ENCODE results near the gene SUGCT.

The SUGCT gene

DNA sequence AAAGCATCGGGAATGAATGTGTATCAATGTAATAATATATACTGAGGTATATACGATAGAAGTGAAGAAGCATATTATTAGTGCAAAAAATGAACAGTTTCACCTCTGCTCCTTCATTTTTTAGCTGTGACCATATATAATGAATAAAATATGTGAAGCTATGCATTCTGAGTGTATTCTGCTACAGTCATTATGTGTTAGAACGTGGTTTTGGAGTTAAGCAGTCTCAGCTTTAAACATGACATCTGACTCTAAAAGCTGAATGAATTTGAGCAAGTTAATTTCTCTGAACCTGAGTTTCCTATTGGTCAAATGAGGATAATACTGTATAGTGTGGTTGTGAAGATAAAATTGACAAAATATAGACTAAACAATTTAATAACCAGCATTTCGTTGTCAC, 358.1 kb downstream of the SUGCT start:
- Mint-ChIP-seq H3K4me1 (ENCODE audit: low read depth) (no peaks in the 10 kb centered on the region), H3K9me3 (no peaks in the 10 kb centered on the region), H3K27me3 (ENCODE audit: low read depth) (peaks cover 4% of the 10 kb centered on the region), H3K36me3 (ENCODE audit: low read depth) (no peaks in the 10 kb centered on the region), H3K4me3 (no peak overlapping the region), H3K27ac (no peak overlapping the region)
- DNase-seq (ENCODE audit: low spot score) = no peak

- Mint-ChIP-seq H3K4me3 (no peak overlapping the region), H3K9me3 (no peaks in the 10 kb centered on the region), H3K27ac (no peak overlapping the region), H3K4me1 (ENCODE audit: low read depth) (no peaks in the 10 kb centered on the region), H3K27me3 (ENCODE audit: low read depth) (peaks cover 4% of the 10 kb centered on the region), H3K36me3 (ENCODE audit: low read depth) (no peaks in the 10 kb centered on the region)
- no peak for DNase-seq (ENCODE audit: low spot score)
Measured at GRCh38 chr7:40493609-40494051, 358.8 kb downstream of the SUGCT start.

- no peak overlapping the region for H3K4me3 Mint-ChIP-seq
- H3K27ac Mint-ChIP-seq = no peak overlapping the region
- H3K36me3 Mint-ChIP-seq (ENCODE audit: low read depth) = no peaks in the 10 kb centered on the region
- H3K4me1 Mint-ChIP-seq (ENCODE audit: low read depth) = no peaks in the 10 kb centered on the region
- DNase-seq (ENCODE audit: low spot score) = no peak
- no peaks in the 10 kb centered on the region for H3K9me3 Mint-ChIP-seq
- H3K27me3 Mint-ChIP-seq (ENCODE audit: low read depth) = no peaks in the 10 kb centered on the region
Measured at GRCh38 chr7:40498924-40499510, 364.2 kb downstream of the SUGCT start.

DNA sequence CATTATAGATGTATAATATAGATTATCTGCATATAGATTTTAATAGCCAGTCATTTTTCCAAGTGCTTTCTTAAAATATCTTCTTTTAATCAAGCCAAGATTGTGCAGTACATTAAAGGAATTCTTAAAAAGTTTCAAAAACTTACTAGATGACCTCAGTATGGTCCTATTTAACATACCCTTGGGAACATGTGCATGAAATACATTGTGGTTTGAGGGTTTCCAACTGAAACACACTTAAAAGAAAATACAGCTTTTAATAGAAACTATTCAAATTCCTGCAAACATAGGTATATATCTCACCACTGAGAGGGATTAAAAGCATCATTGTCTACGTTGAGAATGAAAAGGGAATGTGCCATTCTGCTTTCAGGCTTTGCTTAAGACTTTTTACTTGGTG, 364.9 kb downstream of the SUGCT start:
- Mint-ChIP-seq H3K36me3 (ENCODE audit: low read depth) (no peaks in the 10 kb centered on the region), H3K27ac (no peak overlapping the region), H3K27me3 (ENCODE audit: low read depth) (no peaks in the 10 kb centered on the region), H3K9me3 (no peaks in the 10 kb centered on the region), H3K4me1 (ENCODE audit: low read depth) (no peaks in the 10 kb centered on the region), H3K4me3 (no peak overlapping the region)
- DNase-seq (ENCODE audit: low spot score) = no peak

- H3K9me3 Mint-ChIP-seq = no peaks in the 10 kb centered on the region
- DNase-seq (ENCODE audit: low spot score) = no peak
- H3K36me3 Mint-ChIP-seq (ENCODE audit: low read depth) = no peaks in the 10 kb centered on the region
- no peaks in the 10 kb centered on the region for H3K4me1 Mint-ChIP-seq (ENCODE audit: low read depth)
- no peak overlapping the region for H3K4me3 Mint-ChIP-seq
- H3K27ac Mint-ChIP-seq = no peak overlapping the region
- no peaks in the 10 kb centered on the region for H3K27me3 Mint-ChIP-seq (ENCODE audit: low read depth)
Measured at GRCh38 chr7:40500219-40500618, 365.4 kb downstream of the SUGCT start.

DNA sequence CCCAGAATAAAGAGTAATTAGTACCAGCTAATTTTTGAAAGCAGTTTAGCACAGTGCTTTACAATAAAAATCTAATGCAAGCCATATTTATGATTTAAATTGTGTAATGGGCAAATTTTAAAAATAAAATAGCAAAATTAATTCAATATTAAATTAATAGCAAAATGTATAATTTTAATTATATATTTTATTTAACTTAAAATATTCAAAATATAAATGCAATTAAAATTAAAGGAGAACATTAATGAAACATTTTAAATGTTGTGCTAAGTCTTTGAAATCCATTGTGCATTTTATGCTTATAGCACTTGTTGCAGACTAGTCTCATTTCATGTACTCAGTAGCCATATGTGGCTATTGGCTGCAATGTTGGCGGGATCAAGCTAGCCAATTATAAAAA, 367.6 kb downstream of the SUGCT start:
- H3K9me3 Mint-ChIP-seq = no peaks in the 10 kb centered on the region
- peaks cover 3% of the 10 kb centered on the region for H3K27me3 Mint-ChIP-seq (ENCODE audit: low read depth)
- no peak for DNase-seq (ENCODE audit: low spot score)
- H3K27ac Mint-ChIP-seq = no peak overlapping the region
- no peak overlapping the region for H3K4me3 Mint-ChIP-seq
- H3K36me3 Mint-ChIP-seq (ENCODE audit: low read depth) = no peaks in the 10 kb centered on the region
- no peaks in the 10 kb centered on the region for H3K4me1 Mint-ChIP-seq (ENCODE audit: low read depth)

DNA sequence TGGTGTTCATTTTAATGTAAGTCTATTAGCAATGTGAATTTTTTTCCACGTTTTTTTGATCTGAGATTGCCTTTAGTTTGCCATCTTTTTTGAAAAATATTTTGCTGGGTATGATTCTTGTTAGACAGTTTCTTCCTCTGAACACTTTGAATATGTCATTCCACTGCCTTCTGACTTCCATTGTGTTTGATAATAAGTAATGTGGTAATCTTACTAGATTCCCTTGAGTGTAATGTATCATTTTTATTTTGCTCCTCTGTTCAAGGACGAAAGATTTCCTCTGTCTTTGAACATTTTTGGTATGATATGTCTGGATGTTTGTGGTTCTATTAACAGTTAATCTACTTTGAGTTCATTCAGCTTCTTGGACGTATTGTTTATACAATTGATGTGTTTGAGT, 371.4 kb downstream of the SUGCT start:
- Mint-ChIP-seq H3K27me3 (ENCODE audit: low read depth) (peaks cover 3% of the 10 kb centered on the region), H3K4me3 (no peak overlapping the region), H3K9me3 (no peaks in the 10 kb centered on the region), H3K36me3 (ENCODE audit: low read depth) (no peaks in the 10 kb centered on the region), H3K27ac (no peak overlapping the region), H3K4me1 (ENCODE audit: low read depth) (no peaks in the 10 kb centered on the region)
- DNase-seq (ENCODE audit: low spot score) = no peak

- H3K27me3 Mint-ChIP-seq (ENCODE audit: low read depth) = peaks cover 3% of the 10 kb centered on the region
- no peak overlapping the region for H3K27ac Mint-ChIP-seq
- H3K4me1 Mint-ChIP-seq (ENCODE audit: low read depth) = no peaks in the 10 kb centered on the region
- no peaks in the 10 kb centered on the region for H3K36me3 Mint-ChIP-seq (ENCODE audit: low read depth)
- no peak overlapping the region for H3K4me3 Mint-ChIP-seq
- no peaks in the 10 kb centered on the region for H3K9me3 Mint-ChIP-seq
- DNase-seq (ENCODE audit: low spot score) = no peak
Measured at GRCh38 chr7:40507166-40507565, 372.4 kb downstream of the SUGCT start.

DNA sequence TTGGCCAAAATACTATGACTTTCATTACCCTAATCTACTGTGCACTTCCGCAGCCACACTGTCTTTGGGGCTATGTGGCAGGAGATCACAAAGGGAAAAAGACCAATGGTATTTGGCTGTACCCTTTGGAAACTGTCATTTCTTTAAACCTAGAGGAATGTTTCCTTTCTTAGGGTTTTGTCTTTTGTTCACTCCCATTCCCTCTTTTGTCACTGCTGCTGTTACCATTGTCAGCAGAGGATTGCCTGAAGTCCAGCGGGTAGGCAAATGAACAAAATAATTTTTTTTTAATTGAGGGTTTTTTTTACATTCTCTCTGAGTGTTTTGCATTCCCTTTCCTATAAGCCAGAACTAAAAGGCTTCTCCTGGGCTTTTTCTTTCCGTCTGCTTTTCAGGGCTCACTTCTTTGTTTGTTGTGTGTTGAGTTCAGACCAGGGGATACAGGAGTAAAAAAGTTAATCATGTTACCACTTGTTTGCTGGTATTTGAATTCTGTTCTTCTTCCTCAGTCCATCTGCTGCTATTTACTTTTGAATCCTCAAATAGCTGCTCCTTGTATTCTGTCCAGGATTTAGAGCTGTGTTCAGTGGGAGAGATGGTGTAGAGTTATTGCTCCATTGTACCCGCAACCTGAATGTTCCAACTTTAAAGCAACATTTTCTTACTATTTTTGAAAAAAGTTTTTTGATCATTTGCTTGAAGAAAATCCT, 374.6 kb downstream of the SUGCT start:
- H3K27me3 Mint-ChIP-seq (ENCODE audit: low read depth) = peaks cover 3% of the 10 kb centered on the region
- H3K36me3 Mint-ChIP-seq (ENCODE audit: low read depth) = no peaks in the 10 kb centered on the region

GRCh38 chr7:40516376-40516775, 381.6 kb downstream of the SUGCT start:
- H3K4me3 Mint-ChIP-seq = no peak overlapping the region
- H3K36me3 Mint-ChIP-seq (ENCODE audit: low read depth) = no peaks in the 10 kb centered on the region
- H3K27me3 Mint-ChIP-seq (ENCODE audit: low read depth) = no peaks in the 10 kb centered on the region
- no peak for DNase-seq (ENCODE audit: low spot score)
- no peak overlapping the region for H3K27ac Mint-ChIP-seq
- no peaks in the 10 kb centered on the region for H3K9me3 Mint-ChIP-seq
- no peaks in the 10 kb centered on the region for H3K4me1 Mint-ChIP-seq (ENCODE audit: low read depth)

More for the DNA sequence above, 374.6 kb downstream of the SUGCT start:
- Mint-ChIP-seq H3K9me3 (no peaks in the 10 kb centered on the region), H3K27ac (no peak overlapping the region), H3K4me3 (no peak overlapping the region), H3K4me1 (ENCODE audit: low read depth) (no peaks in the 10 kb centered on the region)
- DNase-seq (ENCODE audit: low spot score) = no peak

GRCh38 chr7:40519009-40519408, 384.2 kb downstream of the SUGCT start:
- DNase-seq (ENCODE audit: low spot score) = no peak
- H3K4me1 Mint-ChIP-seq (ENCODE audit: low read depth) = no peaks in the 10 kb centered on the region
- no peaks in the 10 kb centered on the region for H3K9me3 Mint-ChIP-seq
- H3K4me3 Mint-ChIP-seq = no peak overlapping the region
- H3K27me3 Mint-ChIP-seq (ENCODE audit: low read depth) = no peaks in the 10 kb centered on the region
- H3K27ac Mint-ChIP-seq = no peak overlapping the region
- no peaks in the 10 kb centered on the region for H3K36me3 Mint-ChIP-seq (ENCODE audit: low read depth)

DNA sequence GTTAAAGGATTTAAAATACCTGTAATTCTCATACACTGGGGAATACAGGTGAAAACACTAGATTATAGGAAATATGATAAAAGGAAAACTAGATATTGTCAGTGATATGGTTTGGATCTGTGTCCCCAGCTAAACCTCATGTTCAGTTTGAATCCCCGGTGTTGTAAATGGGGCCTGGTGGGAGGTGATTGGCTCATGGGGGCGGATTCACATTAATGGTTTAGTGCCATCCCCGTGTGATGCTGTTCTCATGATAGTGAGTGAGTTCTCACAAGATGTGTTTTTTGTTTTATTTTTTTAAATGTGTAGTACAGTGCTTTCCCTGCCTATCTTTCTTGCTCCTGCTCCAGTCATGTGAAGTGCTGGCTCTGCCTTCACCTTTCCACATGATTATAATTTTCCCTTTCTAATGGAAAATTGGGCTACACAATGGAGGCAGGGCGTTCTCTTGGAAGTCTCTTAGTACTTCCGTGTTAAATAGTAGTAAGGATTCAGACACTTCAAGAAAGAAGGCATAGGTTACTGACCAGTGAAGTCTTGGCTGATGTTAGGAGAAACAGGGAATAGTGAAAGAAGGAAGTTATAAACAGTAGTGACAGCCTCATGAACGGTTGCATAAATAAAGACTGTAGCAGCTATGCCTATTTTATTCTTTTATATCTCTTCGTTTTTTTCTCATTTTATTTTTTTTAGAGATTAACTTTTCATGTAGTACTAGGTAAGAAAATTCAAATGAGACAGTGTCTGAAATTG, 386.4 kb downstream of the SUGCT start:
- H3K9me3 Mint-ChIP-seq = no peaks in the 10 kb centered on the region
- H3K27me3 Mint-ChIP-seq (ENCODE audit: low read depth) = no peaks in the 10 kb centered on the region
- DNase-seq (ENCODE audit: low spot score) = no peak
- no peaks in the 10 kb centered on the region for H3K4me1 Mint-ChIP-seq (ENCODE audit: low read depth)
- no peak overlapping the region for H3K27ac Mint-ChIP-seq
- H3K4me3 Mint-ChIP-seq = no peak overlapping the region
- H3K36me3 Mint-ChIP-seq (ENCODE audit: low read depth) = no peaks in the 10 kb centered on the region

DNA sequence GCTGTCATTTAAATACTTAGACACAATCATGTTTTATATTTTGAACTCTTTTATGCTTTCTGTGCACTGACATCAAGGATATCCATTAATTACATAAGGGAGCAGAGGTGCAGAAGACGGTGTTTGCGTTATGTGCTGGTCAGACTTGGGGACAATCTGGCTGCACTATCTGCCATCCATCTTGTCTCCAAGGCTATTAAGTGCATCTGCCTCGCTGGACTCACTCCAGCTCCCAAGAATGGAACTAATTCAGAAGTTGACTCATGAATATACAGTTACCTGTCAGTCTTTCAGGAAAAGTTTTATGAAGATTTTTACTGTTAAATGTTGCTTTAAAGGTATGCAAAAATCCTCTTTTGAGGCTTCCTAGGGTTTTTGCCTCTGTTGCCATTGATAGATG, 391.0 kb downstream of the SUGCT start:
- H3K9me3 Mint-ChIP-seq = no peaks in the 10 kb centered on the region
- no peaks in the 10 kb centered on the region for H3K4me1 Mint-ChIP-seq (ENCODE audit: low read depth)
- DNase-seq (ENCODE audit: low spot score) = no peak
- H3K36me3 Mint-ChIP-seq (ENCODE audit: low read depth) = no peaks in the 10 kb centered on the region
- H3K27me3 Mint-ChIP-seq (ENCODE audit: low read depth) = no peaks in the 10 kb centered on the region
- no peak overlapping the region for H3K4me3 Mint-ChIP-seq
- no peak overlapping the region for H3K27ac Mint-ChIP-seq

DNA sequence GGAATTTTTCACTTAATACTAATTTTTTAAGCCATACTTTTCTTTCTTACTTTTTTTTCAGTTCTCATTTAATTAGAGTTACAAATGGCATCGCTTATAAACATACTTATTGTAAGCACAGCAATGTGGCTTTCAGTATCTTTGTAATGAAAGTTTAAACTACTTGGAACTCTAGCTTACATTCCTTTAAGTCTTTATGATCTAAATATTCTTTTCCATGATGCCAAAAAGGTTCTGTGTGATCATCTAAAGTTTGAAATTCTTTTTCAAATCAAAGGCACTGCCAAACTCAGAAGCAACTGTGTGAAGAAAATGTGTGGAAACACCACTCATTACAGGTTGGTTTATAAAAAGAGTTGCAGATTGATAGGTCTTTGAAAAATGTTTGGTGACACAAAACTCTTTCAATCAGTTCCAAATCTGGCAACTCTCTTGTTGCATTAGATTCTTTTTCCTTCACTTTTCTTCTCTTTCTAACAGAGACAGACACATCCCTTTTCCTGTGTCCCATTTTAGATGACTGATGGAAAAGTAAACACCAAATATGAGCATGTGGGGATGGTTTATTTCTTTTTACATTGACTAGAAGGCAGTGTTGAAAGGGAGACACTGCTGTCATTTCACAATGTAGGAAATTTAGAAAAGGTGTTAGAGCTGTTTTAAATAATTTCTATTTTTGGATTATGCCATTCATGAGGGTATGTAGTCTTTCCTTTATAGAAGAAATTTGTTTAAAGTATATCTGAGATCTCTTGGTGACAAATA, 392.3 kb downstream of the SUGCT start:
- Mint-ChIP-seq H3K27me3 (ENCODE audit: low read depth) (no peaks in the 10 kb centered on the region), H3K27ac (no peak overlapping the region), H3K4me3 (no peak overlapping the region), H3K9me3 (no peaks in the 10 kb centered on the region), H3K4me1 (ENCODE audit: low read depth) (no peaks in the 10 kb centered on the region), H3K36me3 (ENCODE audit: low read depth) (no peaks in the 10 kb centered on the region)
- DNase-seq (ENCODE audit: low spot score) = no peak

All from T-helper 2 cell treated with Interferon-gamma antibody and Interleukin-4, amounts not matched to agents 5 μg/mL and 100 μg/mL, for 36 hours (primary cell).